ENCODE data around the gene HPN.
"Not testable (repeated sequence)": the region's sequence is repeated elsewhere in the genome, so short reads cannot be mapped to it uniquely, and the experiment has no call there.

The HPN gene

DNA sequence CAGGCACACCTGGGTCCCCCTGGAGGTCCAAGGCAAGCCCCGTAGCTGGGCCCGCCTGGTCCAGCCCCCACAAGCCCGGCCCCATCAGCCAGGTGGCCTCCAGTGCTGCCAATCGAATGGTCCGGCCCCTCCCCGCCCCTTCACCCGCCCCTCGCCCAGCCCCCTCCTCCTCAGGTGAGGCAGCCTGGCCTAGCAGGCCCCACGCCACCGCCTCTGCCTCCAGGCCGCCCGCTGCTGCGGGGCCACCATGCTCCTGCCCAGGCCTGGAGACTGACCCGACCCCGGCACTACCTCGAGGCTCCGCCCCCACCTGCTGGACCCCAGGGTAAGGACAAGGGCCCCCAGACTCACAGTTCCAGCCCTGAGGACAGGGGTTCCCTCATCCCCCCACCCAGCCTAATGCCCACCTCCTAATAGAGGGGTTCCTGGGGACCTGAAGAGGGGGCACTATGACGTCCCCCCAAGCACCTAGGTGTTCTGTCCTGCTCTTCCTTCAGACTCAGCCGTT lies at the start of gene HPN:
Gene HPN, plus strand, starts transcription at position 174 of the 508 bp plus-strand sequence. CDS start 786 bp downstream, outside the sequence.
- DNase-seq (ENCODE audit: low read depth in 2 of 2) = no peak

DNA sequence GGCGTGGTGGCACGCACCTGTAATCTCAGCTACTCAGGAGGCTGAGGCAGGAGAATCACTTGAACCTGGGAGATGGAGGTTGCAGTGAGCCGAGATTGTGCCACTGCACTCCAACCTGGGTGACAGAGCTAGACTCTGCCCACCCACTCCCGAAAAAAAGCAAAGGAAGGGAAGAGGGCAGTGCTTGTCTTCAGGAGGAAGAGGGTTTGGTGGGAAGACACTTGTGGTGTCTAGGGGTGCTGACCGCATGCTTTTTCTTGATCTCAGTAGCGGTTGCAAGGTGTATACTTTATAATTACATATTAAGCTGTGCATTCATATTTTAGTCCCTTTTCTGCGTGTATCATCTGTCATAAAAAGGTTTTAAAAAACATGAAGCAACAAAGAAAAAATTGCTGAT lies 48.9 kb upstream of the HPN start:
- DNase-seq (ENCODE audit: low read depth in 2 of 2) = not testable (repeated sequence)

DNA sequence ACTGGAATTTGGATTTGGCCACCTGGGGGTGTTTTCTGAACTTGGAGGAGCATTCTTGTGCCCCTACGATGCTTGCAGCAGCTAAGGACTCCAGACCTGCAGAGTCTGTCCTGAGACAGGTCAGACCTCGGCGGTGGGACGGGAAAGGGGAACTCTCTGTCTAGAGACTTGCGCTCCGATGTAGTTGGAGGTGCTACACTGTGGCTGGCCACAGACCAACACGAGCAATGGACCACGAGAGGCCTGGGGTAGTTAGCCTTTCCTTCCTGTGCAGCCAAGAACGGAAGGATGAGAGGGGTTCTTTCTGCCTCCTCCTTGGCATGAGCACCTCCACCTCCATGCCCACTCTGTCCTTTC lies 47.3 kb upstream of the HPN start:
- DNase-seq (ENCODE audit: low read depth in 2 of 2) = no peak

DNA sequence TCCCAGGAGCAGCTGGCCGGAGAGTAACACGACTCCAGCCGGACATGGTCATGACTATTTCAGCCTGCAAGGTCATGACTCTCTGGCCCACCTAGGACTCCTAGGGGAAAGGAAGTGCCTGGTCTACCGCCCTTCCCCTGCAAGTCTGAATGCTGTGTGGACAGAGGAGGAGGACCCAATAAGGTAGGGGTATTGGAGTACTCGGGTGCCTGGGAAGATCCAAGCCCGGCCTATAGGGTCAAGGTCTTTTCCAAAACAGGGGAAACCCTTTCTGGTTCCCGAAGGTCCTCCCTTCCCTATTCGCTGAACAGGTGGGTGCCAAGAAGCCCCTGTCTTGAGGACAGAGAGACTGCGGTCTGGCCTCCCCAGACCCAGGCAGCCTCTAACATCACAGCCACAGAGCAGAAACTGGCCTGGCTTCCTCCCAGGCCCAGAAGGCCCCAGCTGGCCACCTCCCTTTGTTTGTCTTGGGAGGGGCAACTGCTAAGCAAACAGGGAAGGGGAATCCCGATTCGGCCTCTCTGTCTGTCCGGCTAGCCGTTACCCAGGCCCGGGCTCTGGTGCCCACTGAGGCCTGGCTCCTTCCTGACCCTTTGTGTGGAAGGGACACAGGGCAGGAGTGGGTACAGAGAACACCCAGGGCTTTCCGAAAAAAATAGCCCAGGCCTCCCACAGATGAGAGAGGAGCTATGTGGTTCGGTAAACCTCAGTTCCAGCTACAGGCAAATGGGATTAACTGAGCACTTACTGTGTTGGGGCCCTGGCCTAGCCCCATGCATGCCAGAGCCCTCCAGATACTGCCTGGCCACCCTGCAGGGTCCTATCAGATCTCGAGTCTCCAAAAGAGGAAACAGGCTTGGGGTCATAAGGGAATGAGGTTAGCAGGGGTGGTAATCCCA lies 46.6 kb upstream of the HPN start:
- no peak for DNase-seq (ENCODE audit: low read depth in 2 of 2)

DNA sequence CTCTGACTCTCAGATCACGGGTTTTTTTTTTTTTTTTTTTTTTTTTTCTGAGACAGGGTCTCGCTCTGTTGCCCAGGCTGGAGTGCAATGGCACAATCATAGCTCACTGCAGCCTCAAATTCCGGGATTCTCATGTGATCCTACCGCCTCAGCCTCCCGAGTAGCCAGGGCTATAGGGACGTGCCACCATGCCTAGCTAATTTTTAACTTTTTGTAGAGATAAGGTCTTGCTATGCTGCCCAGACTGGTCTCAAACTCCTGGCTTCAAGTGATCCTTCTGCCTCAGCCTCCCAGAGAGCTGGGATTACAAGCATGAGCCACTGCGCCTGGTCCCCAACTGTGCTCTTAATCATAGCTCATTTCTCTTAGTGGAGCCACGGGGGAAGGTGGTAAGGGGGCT lies 46.0 kb upstream of the HPN start:
- no peak for DNase-seq (ENCODE audit: low read depth in 2 of 2)

DNA sequence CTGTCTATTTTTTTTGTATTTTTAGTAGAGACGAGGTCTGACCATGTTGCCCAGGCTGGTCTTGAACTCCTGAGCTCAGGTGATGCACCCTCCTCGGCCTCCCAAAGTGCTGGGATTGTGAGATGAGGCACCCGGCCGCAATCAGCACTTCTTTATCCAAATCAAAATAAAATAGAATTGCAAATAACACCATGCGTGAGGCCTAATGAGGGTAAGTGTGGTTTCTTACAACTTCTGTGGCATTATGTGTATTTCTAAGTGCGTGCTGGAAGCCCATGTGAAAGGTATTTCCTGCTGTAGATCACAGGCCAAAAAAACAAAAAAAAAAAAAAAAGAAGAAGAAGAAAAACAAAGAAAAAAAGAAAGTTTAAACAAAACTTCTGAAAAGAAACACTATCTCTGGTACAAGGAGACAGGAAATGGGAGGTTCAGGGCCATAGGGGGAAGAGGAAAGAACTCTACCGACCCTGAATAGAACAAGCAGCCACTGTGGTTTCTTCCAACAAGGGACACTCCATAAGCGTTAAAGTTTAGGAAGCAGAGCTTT lies 44.4 kb upstream of the HPN start:
- DNase-seq (ENCODE audit: low read depth in 2 of 2) = no peak

DNA sequence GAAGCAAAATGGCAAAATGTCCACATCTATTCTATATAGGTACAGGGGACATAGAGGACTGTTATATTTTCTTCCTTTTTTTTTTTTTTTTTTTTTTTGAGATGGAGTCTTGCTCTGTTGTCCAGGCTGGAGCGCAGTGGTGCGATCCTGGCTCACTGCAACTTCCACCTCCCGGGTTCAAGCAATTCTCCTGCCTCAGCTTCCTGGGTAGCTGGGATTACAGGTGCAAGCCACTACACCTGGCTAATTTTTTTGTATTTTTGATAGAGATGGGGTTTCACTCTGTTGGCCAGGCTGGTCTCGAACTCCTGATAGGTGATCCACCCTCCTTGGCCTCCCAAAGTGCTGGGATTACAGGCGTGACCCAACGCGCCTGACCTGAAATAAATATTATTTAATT lies 43.3 kb upstream of the HPN start:
- DNase-seq (ENCODE audit: low read depth in 2 of 2) = not testable (repeated sequence)

DNA sequence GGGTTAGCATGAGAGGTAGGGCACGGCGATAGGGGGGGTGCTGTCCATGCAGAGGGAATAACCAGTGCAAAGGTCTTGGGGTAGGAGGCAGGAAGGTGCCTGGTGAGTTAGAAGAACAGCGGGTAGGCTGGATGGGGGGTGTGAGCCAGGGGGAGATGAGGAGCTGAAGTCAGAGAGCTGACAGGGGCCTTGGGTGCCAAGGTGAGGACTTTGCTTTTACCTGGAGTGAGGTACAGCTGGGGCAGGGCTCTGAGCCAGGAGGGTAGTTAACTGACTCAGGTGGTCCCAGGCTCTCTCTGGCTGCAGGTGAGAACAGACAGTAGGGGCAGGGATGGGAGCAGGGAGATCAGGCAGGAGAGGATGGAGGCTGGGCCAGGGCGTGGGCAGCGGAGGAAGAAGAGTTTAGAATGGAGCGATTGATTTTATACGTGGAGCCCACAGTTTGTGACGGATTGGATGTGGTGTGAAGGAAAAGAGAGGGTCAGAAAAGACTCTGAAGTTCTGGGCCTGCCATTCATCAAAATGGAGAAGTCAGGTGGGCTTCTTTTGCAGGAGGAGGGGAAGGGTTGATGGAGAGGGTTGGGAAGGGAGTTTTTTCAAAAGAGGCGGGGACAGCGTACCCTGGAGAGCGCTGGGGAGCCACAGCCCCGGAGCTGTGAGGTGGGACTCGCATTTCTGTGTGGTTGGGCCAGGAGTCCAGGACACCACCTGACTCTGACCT lies 42.6 kb upstream of the HPN start:
- DNase-seq (ENCODE audit: low read depth in 2 of 2) = no peak

DNA sequence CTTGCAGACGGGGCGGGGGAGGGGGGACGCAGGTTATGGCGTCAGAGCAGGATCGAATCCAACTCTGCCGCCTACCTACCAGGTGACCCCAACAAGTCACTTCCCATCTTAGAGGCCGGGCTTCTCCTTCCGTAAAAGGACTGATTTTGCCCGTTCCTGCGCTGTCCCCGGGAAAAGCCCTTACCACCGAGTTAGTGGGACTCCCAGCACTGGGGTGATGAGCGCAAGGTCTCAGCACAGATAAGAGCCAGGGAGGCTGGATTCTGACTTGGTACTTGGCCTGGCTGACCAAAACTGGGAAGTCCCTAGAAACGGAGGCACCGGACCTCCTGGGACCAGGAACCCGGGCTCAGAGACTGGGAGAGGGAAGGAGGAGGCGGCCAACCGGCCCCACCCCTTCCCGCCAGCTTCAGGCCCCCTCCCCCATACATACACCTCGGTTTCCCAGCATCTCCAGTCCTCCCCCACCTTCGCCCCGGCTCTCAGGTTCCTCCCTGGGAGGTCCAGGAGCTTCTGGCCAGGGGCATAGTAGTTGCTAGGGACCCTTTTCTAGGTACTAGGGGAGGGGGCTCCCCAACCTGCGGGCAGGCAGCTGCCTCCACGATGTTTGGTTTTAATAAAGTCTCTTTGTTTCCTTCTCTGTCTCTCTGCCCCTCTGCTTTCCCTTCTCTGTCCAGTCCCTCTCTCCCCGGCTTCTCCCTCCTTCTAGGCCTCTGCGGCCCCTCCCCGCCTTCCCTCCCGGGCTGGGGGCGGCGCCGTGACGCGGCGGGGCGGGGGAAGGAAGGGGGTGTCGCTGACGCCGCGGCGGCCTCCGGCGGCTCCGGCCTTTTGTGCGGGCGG lies 41.8 kb upstream of the HPN start, which contains the start of gene GRAMD1A:
Gene GRAMD1A, plus strand, starts transcription at position 826 of the 840 bp plus-strand sequence. CDS start 156 bp downstream, outside the sequence.
- peak; percentile 37 to 70 for DNase-seq (ENCODE audit: low read depth in 2 of 2)

DNA sequence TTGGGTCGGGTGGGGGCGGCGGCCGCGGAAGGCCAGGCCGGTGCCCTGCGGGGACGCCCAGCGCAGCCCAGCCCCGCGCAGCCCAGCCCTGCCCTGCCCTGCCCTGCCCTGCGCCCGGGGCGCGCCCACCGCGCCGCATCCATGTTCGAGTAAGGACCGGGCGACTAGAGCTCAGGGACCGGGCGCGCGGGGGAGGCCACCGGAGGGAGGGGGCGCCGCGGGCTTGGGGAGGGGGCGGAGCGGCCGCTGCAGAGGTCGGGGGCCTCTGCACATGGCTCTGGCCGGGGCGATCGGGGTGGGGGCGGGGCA lies 41.2 kb upstream of the HPN start:
- no peak for DNase-seq (ENCODE audit: low read depth in 2 of 2)

DNA sequence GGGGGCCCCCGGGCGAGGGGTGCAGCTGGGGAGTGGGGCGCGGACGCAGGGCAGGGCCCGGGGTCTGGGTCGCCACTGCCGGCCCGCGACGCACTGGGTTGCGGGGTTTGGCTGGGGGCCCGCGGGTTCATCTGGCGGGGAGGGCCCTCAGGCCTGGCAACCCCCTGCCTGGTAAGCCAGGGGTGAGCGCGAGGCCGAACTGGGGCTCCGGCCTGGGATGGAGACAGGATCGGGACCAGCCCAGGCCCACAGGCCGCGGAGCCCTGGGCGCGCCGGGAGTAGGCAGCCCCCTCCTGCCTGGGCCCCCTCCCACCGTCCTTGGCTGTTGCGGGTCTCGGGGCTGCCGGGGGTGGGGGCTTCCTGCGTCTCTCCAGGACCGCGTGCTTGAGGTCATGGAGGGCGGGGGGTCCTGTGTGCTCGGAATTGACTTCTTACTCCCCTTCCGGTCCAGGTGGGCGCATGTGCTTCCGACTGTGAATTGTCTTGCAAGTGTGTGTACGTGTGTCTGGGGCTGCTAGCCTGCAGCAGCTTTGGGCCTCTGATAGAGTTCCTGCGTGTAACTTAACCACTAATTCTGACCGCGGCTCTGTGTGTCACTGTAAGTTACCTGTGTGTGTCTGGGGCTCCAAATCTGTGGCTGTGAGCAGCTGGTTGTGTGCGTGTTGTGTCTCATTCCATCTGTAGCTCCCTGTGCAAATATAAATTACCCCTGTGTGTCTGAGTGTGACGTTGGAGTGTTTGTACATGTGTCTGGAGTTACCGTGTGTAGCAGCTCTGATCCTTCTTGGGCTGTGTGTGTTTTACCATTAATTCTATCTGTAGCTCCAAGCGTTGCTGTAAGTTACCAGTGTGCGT lies 40.6 kb upstream of the HPN start:
- DNase-seq (ENCODE audit: low read depth in 2 of 2) = peak; percentile 25 to 29

DNA sequence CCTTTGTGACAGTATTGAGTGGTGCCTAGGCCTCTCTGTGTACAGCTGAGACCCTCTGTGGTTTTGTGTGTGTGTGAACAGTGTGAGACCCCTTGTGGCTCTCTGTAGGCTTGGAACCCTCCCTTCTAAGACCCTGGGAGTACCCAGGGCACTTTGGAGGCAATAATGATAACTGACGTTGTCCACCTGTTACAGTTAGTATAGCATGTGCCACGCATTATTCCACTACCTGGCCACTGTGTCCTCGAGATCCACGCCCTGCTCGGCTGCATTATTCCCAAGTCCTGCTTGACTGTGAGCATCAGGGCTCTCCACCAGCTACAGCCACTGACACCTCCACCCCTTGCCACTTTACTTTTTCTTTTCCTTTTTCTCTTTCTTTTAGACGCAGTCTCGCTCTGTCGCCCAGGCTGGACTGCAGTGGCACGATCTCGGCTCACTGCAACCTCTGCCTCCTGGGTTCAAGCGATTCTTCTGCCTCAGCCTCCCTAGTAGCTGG lies 39.4 kb upstream of the HPN start:
- DNase-seq (ENCODE audit: low read depth in 2 of 2) = no peak

DNA sequence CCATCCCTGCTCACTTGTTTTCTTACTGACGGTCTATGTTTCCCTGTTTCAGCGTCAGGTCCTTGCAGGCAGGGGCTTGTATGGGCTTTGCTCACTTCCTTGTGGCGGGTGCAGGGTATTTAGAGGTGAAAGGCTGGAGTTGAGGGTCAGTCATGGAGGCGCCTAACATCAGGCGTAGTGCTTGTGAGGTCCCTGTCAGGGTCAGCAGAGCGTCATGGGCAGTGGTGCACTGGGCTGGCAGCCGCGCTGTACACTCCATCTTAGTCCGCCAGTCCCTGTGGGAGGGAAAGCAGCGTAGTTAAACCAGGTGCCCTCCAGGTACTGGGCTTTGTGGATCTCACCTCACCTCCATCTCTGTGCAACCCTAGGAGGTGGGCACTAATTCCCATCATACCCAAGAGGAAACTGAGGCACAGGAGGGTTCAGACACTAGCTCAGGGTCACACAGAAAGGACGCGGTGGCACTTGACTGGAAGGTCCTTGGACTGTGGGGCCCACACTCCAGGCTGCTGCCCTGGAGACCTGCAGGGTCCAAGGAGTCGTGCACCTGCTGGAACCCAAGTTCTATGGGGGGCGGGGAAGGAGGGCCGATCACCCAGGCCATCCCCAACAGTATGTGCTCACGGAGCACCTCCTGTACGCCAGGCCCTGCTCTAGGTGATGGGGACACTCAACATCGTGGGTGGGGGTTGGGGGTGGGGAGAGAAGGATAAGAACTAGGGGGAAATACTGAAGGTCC lies 36.8 kb upstream of the HPN start:
- no peak for DNase-seq (ENCODE audit: low read depth in 2 of 2)

DNA sequence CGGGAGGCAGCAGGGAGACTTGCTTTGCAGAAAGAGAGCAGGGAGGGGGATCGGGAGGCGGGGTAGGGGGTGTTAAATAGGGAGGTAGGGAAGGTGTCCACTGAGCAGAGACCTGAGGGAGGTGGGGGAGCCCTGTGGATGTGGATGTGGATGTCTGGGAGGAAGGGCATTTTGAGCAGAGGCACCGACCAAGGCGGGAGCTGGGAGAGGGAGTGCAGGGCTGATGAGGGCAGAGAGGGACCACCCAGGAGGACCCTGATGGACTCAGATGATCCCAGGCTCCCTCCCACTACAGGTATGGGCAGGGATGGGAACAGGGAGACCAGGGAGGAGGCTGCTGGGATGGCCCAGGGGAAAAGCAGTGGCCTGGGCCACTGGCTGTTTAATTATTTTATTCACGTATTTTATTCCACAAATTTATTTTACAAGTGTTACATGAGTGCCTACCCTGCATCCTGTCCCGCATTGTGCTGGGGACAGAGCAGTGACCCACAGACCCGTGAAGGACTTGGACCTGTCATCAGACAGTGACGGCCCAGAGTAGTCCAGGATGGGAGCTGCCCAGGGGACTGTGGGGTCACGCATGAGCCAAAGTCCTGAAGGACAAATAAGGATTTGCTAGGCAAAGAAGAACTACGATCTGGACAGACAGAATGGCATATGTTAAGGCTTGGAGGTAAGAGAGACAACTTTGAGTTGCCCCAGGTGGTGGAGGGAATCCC lies 36.1 kb upstream of the HPN start:
- no peak for DNase-seq (ENCODE audit: low read depth in 2 of 2)

DNA sequence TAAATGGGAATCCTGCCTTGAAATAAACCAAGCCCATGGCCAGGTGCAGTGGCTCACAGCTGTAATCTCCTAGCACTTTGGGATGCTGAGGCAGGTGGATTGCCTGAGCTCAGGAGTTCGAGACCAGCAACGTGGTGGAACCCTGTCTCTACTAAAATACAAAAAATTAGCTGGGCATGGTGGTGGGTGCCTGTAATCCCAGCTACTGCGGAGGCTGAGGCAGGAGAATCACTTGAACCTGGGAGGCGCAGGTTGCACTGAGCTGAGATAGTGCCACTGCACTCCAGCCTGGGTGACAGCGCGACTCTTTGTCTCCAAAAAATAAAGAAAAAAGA lies 35.5 kb upstream of the HPN start:
- not testable (repeated sequence) for DNase-seq (ENCODE audit: low read depth in 2 of 2)

DNA sequence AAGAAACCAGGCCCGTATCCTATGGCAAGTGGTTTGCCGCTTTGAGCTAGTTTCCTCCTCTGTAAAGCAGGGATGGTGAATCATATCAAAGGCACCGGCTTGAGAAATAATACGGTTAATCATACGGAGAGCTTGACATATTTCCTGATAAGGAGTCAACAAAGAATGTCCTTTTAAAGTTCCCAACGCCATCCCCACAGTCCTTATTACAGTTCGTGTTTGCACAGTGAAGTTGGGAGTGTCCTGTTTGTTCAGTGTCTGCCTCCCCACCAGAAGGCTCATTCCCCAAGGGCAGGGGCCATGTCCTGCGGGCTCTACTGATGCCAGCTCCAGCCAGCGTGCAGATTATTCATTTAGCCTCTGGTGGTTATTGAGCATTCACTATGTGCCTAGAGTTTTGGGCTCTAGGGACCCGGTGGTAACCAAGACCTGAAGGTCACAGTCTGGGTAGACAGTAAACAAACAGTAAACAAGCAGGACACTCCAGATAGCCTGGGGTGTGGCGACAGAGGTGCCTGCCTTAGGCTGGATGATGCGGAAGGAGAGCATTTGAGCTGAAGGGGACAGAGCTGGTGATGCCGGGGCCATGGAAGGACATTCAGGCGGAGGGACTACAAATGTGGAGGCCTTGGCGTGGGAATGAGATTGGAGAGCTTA lies 35.1 kb upstream of the HPN start:
- no peak for DNase-seq (ENCODE audit: low read depth in 2 of 2)

DNA sequence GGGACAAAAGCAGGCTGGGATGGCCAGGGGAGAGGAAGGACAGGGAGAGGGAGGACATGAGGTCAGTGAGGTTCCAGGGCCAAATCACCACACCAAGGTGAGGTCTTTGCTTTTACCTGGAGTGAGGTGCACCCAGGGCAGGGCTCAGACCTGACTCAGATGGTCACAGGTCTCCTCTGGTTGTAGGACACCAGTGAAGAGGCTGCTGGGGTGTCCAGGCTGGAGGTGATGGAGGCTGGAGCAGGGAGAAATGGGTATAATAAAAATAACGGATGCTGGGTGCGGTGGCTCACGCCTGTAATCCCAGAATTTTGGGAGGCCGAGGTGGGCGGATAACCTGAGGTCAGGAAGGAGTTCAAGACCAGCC lies 34.5 kb upstream of the HPN start:
- no peak for DNase-seq (ENCODE audit: low read depth in 2 of 2)

DNA sequence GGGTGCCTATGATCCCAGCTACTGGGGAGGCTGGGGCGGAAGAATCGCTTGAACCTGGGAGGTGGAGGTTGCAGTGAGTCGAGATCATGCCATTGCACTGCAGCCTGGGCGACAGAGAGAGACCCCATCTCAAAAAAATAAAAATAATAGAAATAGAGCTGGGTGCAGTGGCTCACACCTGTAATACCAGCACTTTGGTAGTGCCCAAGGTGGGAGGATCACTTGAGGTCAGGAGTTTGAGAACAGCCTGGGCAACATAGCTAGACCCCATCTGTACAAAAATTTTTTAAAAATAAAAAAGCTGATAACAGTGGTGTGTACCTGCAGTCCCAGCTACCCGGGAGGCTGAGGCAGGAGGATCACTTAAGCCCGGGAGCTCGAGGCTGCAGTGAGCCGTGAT lies 34.1 kb upstream of the HPN start:
- not testable (repeated sequence) for DNase-seq (ENCODE audit: low read depth in 2 of 2)

DNA sequence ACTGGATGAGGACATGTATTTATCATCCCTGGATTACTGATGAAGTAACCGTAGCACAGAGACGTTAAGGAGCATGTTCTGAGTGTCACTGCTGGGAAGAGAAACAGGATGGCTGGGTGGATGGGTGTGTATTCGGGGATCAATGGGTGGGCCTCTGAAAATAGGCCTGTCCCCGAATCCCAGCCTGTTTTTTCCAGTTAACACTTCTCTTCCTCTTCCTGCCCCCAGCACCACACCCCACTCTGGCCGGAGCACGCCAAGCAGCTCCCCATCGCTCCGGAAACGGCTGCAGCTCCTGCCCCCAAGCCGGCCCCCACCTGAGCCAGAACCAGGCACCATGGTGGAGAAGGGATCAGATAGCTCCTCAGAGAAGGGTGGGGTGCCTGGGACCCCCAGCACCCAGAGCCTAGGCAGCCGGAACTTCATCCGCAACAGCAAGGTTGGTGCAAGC lies 32.6 kb upstream of the HPN start:
- DNase-seq (ENCODE audit: low read depth in 2 of 2) = no peak
